Ishikawa (cell line): ENCODE results near the gene MYO7B.

Source experiments
- CEBPB ChIP-seq: IDR thresholded peaks from 2 replicates; pipeline ENCODE4 v1.6.1; 2012
- CREB1 ChIP-seq: IDR thresholded peaks from 2 replicates; pipeline ENCODE4 v1.6.1; 2012; ENCODE audit warnings: low read depth
- EGR1 ChIP-seq: IDR thresholded peaks from 2 replicates; pipeline ENCODE4 v1.6.1; 2012
- EP300 ChIP-seq: IDR thresholded peaks from 2 replicates; pipeline ENCODE4 v1.6.1; 2012; ENCODE audit warnings: borderline replicate concordance
- FOXM1 ChIP-seq: IDR thresholded peaks from 2 replicates; pipeline ENCODE4 v1.6.1; 2012; ENCODE audit warnings: low read depth, borderline replicate concordance
- MAX ChIP-seq: IDR thresholded peaks from 2 replicates; pipeline ENCODE4 v1.6.1; 2012
- NFIC ChIP-seq: IDR thresholded peaks from 2 replicates; pipeline ENCODE4 v1.6.1; 2012
- RAD21 ChIP-seq: IDR thresholded peaks from 2 replicates; pipeline ENCODE4 v1.6.1; 2012; ENCODE audit warnings: low read depth
- REST ChIP-seq: IDR thresholded peaks from 2 replicates; pipeline ENCODE4 v1.6.1; 2012; ENCODE audit warnings: low read depth, mild to moderate bottlenecking
- TAF1 ChIP-seq: IDR thresholded peaks from 2 replicates; pipeline ENCODE4 v1.6.1; 2012; ENCODE audit warnings: low read depth, mild to moderate bottlenecking
- TCF12 ChIP-seq: IDR thresholded peaks from 2 replicates; pipeline ENCODE4 v1.6.1; 2012; ENCODE audit warnings: low read depth
- TEAD4 ChIP-seq: IDR thresholded peaks from 2 replicates; pipeline ENCODE4 v1.6.1; 2012
- USF1 ChIP-seq: IDR thresholded peaks from 2 replicates; pipeline ENCODE4 v1.6.1; 2012
- YY1 ChIP-seq: IDR thresholded peaks from 2 replicates; pipeline ENCODE4 v1.6.1; 2012; ENCODE audit warnings: low read depth
- ZBTB7A ChIP-seq: IDR thresholded peaks from 2 replicates; pipeline ENCODE4 v1.6.1; 2012; ENCODE audit warnings: low read depth

MYO7B gene

GRCh38 chr2:127586136-127586535 is 50.7 kb downstream of the MYO7B start:
- TF ChIP-seq NFIC (no peak), MAX (no peak), USF1 (no peak), EGR1 (no peak), TAF1 (no peak), ZBTB7A (no peak), CEBPB (no peak), RAD21 (no peak), CREB1 (no peak), REST (no peak), EP300 (no peak), FOXM1 (no peak), YY1 (no peak), TEAD4 (no peak), TCF12 (no peak)

- no peak for TF ChIP-seq REST
- TF ChIP-seq EGR1: no peak
- TF ChIP-seq CEBPB: no peak
- TF ChIP-seq YY1: no peak
- no peak for TF ChIP-seq FOXM1
- no peak for TF ChIP-seq TEAD4
- TF ChIP-seq NFIC: no peak
- TF ChIP-seq MAX: no peak
- no peak for TF ChIP-seq TCF12
- no peak for TF ChIP-seq USF1
- no peak for TF ChIP-seq ZBTB7A
- no peak for TF ChIP-seq CREB1
- TF ChIP-seq RAD21: no peak
- no peak for TF ChIP-seq EP300
- no peak for TF ChIP-seq TAF1
These were observed 51.3 kb downstream of the MYO7B start for GRCh38 chr2:127586746-127587295.

GRCh38 chr2:127588241-127588640 is 52.8 kb downstream of the MYO7B start:
- no peak for TF ChIP-seq MAX
- no peak for TF ChIP-seq EP300
- TF ChIP-seq CREB1: no peak
- no peak for TF ChIP-seq CEBPB
- no peak for TF ChIP-seq TEAD4

GRCh38 chr2:127589358-127589757 is 53.9 kb downstream of the MYO7B start:
- TF ChIP-seq EP300 (no peak), YY1 (no peak), CREB1 (no peak), USF1 (no peak), ZBTB7A (no peak), REST (no peak), RAD21 (no peak), EGR1 (no peak), MAX (no peak), NFIC (no peak), TEAD4 (no peak)
